Fibroblast of lung (primary cell): ENCODE data around the gene SETBP1. TPM values are rescaled to one million over a fixed set of nuclear protein-coding genes. Genes with fewer than 3 reads are reported as not detected.

Source experiments
- DNase-seq, 2 donors: peaks; one replicate each; pipeline versions ENCODE4 v3.0.0 to v3.0.0-alpha.2; 2010; ENCODE audit warnings: low read depth in 2 of 2
- H2AFZ ChIP-seq: 2 replicates; pipeline ENCODE4 v1.5.1; 2012; ENCODE audit warnings: low read length, control low read depth, inconsistent platforms
- H3K27ac ChIP-seq: 2 replicates; pipeline ENCODE4 v1.5.1; 2011; ENCODE audit warnings: low read length, control low read depth; ENCODE audit not compliant: insufficient read depth
- H3K27me3 ChIP-seq: 2 replicates; pipeline ENCODE4 v1.5.1; 2011; ENCODE audit warnings: mild to moderate bottlenecking, low read length; ENCODE audit not compliant: control insufficient read depth, insufficient read depth
- H3K36me3 ChIP-seq: 2 replicates; pipeline ENCODE4 v1.5.1; 2011; ENCODE audit warnings: low read length; ENCODE audit not compliant: control insufficient read depth, insufficient read depth
- H3K4me1 ChIP-seq: 2 replicates; pipeline ENCODE4 v1.5.1; 2011; ENCODE audit warnings: low read length; ENCODE audit not compliant: control insufficient read depth, insufficient read depth; ENCODE audit errors: extremely low read depth
- H3K4me2 ChIP-seq: 2 replicates; pipeline ENCODE4 v1.5.1; 2011; ENCODE audit warnings: low read length, control low read depth; ENCODE audit not compliant: insufficient read depth; ENCODE audit errors: extremely low read depth
- H3K4me3 ChIP-seq, 4 experiments: fragments of 200-600 bp in 1 of 4; sonication (generic) in 1 of 4; replicated peaks in 1 of 4; 2 replicates each; pipeline ENCODE4 v1.5.1; 2011 to 2016; ENCODE audit warnings: low read length in 4 of 4, low read depth in 3 of 4, mild to moderate bottlenecking in 3 of 4, control low read depth in 2 of 4, inconsistent platforms in 1 of 4, mixed read lengths in 1 of 4; ENCODE audit not compliant: insufficient read depth in 1 of 4; ENCODE audit errors: control extremely low read depth in 1 of 4
- H3K79me2 ChIP-seq: 2 replicates; pipeline ENCODE4 v1.5.1; 2012; ENCODE audit warnings: mild to moderate bottlenecking, low read length, inconsistent platforms; ENCODE audit not compliant: control insufficient read depth, insufficient read depth
- H3K9ac ChIP-seq: 2 replicates; pipeline ENCODE4 v1.5.1; 2011; ENCODE audit warnings: mild to moderate bottlenecking, low read length, control low read depth; ENCODE audit not compliant: insufficient read depth
- H3K9me3 ChIP-seq: 2 replicates; pipeline ENCODE4 v1.5.1; 2012; ENCODE audit warnings: low read depth, low read length; ENCODE audit not compliant: control insufficient read depth, insufficient read depth
- H4K20me1 ChIP-seq: 2 replicates; pipeline ENCODE4 v1.5.1; 2011; ENCODE audit warnings: low read length; ENCODE audit not compliant: control insufficient read depth, insufficient read depth; ENCODE audit errors: extremely low read depth
- EZH2 ChIP-seq: IDR thresholded peaks from 2 replicates; pipeline ENCODE4 v1.5.1; 2012; ENCODE audit warnings: low read length, control low read depth, mild to moderate bottlenecking; ENCODE audit errors: missing control alignments
- polyA plus RNA-seq, 2 donors: library from polyadenylated mRNA; depleted of rRNA in 1 of 2; stranded (reverse) in 1 of 2; unstranded in 1 of 2; fragments of >200 nt; gene quantifications; 2 replicates each; pipeline ENCODE4 v1.2.1, GENCODE V29; 2011 to 2012; ENCODE audit warnings: missing spikeins in 1 of 2
- total RNA-seq: library from RNA; depleted of rRNA; stranded (reverse); fragments of >200 nt; gene quantifications from 2 replicates; pipeline ENCODE4 v1.2.1, GENCODE V29; 2014
- TF ChIP-seq, protein P1 (sequence below), 2 donors: IDR thresholded peaks in 1 of 2; conservative IDR thresholded peaks in 1 of 2; 1 replicate in 1 of 2; 2 replicates in 1 of 2; pipeline ENCODE4 v1.5.1; 2011 to 2012; ENCODE audit warnings: low read length in 2 of 2, control low read depth in 1 of 2, inconsistent platforms in 1 of 2, low read depth in 1 of 2, mild to moderate bottlenecking in 1 of 2

The SETBP1 gene
- total and polyA plus RNA-seq, 2 donors (not counting 1 experiment from before 2014, with no cell fraction given): 4.5 to 5.4 TPM

DNA sequence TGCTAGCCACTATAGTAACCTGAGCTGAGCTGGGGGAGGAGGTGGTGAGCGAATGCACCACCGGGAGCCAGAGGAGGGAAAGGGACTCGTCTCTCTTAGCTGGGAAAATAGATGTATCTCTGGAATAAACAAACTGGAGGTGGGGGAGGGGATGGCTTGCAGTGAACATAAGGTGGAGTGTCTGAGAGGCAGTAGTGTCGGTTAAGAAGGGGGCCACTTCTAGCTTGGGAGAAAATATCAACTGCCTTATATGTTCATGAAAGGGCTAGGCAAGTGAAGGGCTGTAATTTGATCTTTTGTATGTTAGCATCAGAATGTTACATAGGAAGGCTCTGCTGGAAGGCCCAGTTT lies 2.2 kb downstream of the SETBP1 start:
- H2AFZ ChIP-seq: peak overlapping the region; percentile 47
- peak overlapping the region; percentile 14 to 60 (median 36) for H3K4me3 ChIP-seq
- H4K20me1 ChIP-seq: no peaks in the 10 kb centered on the region
- no peak overlapping the region for H3K27ac ChIP-seq
- H3K79me2 ChIP-seq: no peaks in the 10 kb centered on the region
- TF ChIP-seq, protein P1, sequence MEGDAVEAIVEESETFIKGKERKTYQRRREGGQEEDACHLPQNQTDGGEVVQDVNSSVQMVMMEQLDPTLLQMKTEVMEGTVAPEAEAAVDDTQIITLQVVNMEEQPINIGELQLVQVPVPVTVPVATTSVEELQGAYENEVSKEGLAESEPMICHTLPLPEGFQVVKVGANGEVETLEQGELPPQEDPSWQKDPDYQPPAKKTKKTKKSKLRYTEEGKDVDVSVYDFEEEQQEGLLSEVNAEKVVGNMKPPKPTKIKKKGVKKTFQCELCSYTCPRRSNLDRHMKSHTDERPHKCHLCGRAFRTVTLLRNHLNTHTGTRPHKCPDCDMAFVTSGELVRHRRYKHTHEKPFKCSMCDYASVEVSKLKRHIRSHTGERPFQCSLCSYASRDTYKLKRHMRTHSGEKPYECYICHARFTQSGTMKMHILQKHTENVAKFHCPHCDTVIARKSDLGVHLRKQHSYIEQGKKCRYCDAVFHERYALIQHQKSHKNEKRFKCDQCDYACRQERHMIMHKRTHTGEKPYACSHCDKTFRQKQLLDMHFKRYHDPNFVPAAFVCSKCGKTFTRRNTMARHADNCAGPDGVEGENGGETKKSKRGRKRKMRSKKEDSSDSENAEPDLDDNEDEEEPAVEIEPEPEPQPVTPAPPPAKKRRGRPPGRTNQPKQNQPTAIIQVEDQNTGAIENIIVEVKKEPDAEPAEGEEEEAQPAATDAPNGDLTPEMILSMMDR (conservative IDR thresholded peaks at IDR 0.05 in 1 of 2, IDR thresholded peaks at IDR 0.05 in 1 of 2; ENCODE audit: low read depth in 1 of 2, low read length in 2 of 2): no peak
- no peak for TF ChIP-seq EZH2
- H3K4me2 ChIP-seq: peak overlapping the region; percentile 93
- no peaks in the 10 kb centered on the region for H3K9me3 ChIP-seq
- no peaks in the 10 kb centered on the region for H3K27me3 ChIP-seq
- no peak overlapping the region for H3K9ac ChIP-seq
- no peaks in the 10 kb centered on the region for H3K36me3 ChIP-seq
- H3K4me1 ChIP-seq: peaks cover 11% of the 10 kb centered on the region
- DNase-seq: peak; percentile 32 to 55

DNA sequence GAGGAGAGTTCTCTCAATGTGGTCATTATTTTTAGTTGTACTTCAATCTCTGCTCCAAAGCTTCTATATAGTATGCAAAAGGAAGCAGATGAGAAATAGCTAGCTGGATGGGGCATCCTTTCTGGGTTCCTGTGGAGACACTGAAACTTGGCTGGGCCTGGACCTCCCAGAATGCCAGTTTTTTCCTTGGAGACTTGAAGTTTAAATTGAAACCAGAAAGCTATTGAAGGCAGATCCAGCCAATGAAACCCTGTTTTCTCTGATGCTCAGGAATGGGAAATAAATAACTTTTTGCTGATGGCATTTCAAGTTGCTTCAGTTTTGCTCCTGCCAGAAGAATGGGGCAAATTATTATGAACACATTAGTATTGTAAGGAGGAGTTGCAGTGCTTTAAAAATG lies 2.9 kb downstream of the SETBP1 start:
- Histone ChIP-seq H3K9me3 (no peaks in the 10 kb centered on the region), H3K9ac (no peak overlapping the region), H3K4me3 (no peak overlapping the region), H3K36me3 (no peaks in the 10 kb centered on the region), H3K79me2 (no peaks in the 10 kb centered on the region), H3K27me3 (no peaks in the 10 kb centered on the region), H3K27ac (no peak overlapping the region), H4K20me1 (no peaks in the 10 kb centered on the region), H3K4me1 (peaks cover 11% of the 10 kb centered on the region), H2AFZ (no peak overlapping the region), H3K4me2 (no peak overlapping the region)
- no peak for DNase-seq
- no peak for TF ChIP-seq EZH2
- TF ChIP-seq, protein P1 (conservative IDR thresholded peaks at IDR 0.05 in 1 of 2, IDR thresholded peaks at IDR 0.05 in 1 of 2; ENCODE audit: low read depth in 1 of 2, low read length in 2 of 2): no peak

DNA sequence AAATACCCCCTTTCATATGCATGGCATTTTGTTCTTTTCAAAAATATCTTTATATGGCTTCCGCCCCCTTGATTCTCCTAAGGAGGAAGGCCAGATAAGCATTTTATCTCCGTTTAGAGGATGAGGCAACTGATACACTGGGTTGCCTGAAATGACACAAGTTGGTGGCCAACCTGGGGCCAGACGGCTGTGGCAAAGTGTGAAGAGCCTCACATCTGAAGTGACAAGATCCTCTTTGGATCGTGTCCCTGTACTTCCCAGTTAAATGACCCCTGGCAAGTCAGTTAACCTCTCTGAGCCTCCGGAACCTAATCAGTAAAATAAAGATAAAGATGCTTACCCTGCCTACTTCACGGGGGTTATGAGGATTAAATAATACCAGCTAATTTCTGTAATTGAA lies 4.6 kb downstream of the SETBP1 start:
- Histone ChIP-seq H2AFZ (no peak overlapping the region), H3K4me1 (peaks cover 11% of the 10 kb centered on the region), H3K36me3 (no peaks in the 10 kb centered on the region), H3K9ac (no peak overlapping the region), H3K27me3 (no peaks in the 10 kb centered on the region), H4K20me1 (no peaks in the 10 kb centered on the region), H3K79me2 (no peaks in the 10 kb centered on the region), H3K9me3 (no peaks in the 10 kb centered on the region), H3K4me2 (no peak overlapping the region), H3K27ac (no peak overlapping the region), H3K4me3 (no peak overlapping the region)
- TF ChIP-seq EZH2: no peak
- TF ChIP-seq, protein P1 (conservative IDR thresholded peaks at IDR 0.05 in 1 of 2, IDR thresholded peaks at IDR 0.05 in 1 of 2; ENCODE audit: low read depth in 1 of 2, low read length in 2 of 2): no peak
- no peak for DNase-seq
